ENCODE measurements around the gene SPAG6. TPM values are rescaled to one million over a fixed set of nuclear protein-coding genes. Genes with fewer than 3 reads are reported as not detected.

SPAG6 gene
- total RNA-seq, 6 experiments from 2014 or later, result not detected

GRCh38 chr10:22463255-22463654 lies 118.0 kb downstream of the SPAG6 start:
- DNase-seq, result no peak
- Mint-ChIP-seq H3K4me3 (no peak overlapping the region), H3K4me1 (ENCODE audit: low read depth) (no peaks in the 10 kb centered on the region), H3K9me3 (no peaks in the 10 kb centered on the region), H3K27ac (no peak overlapping the region), H3K36me3 (ENCODE audit: low read depth) (no peaks in the 10 kb centered on the region), H3K27me3 (ENCODE audit: insufficient read depth) (peaks cover 11% of the 10 kb centered on the region)
- no peak for TF ChIP-seq CTCF (IDR thresholded peaks at IDR 0.05)

- TF ChIP-seq CTCF (IDR thresholded peaks at IDR 0.05), result no peak
- no peaks in the 10 kb centered on the region for H3K9me3 Mint-ChIP-seq
- no peak overlapping the region for H3K27ac Mint-ChIP-seq
- no peaks in the 10 kb centered on the region for H3K36me3 Mint-ChIP-seq (ENCODE audit: low read depth)
- no peak for DNase-seq
- H3K4me3 Mint-ChIP-seq, result no peak overlapping the region
- H3K4me1 Mint-ChIP-seq (ENCODE audit: low read depth), result no peaks in the 10 kb centered on the region
- H3K27me3 Mint-ChIP-seq (ENCODE audit: insufficient read depth), result peaks cover 12% of the 10 kb centered on the region
Observed at GRCh38 chr10:22464966-22465629, 119.8 kb downstream of the SPAG6 start.

GRCh38 chr10:22466763-22467334 lies 121.6 kb downstream of the SPAG6 start:
- no peak overlapping the region for H3K27ac Mint-ChIP-seq
- DNase-seq, result no peak
- TF ChIP-seq CTCF (IDR thresholded peaks at IDR 0.05), result no peak
- no peaks in the 10 kb centered on the region for H3K9me3 Mint-ChIP-seq
- no peaks in the 10 kb centered on the region for H3K36me3 Mint-ChIP-seq (ENCODE audit: low read depth)
- H3K27me3 Mint-ChIP-seq (ENCODE audit: insufficient read depth), result peaks cover 16% of the 10 kb centered on the region
- no peaks in the 10 kb centered on the region for H3K4me1 Mint-ChIP-seq (ENCODE audit: low read depth)
- H3K4me3 Mint-ChIP-seq, result no peak overlapping the region

Other genes with a start within 250 kb of the SPAG6 start
- not detected for gene EBLN1, start 127.5 kb upstream of the SPAG6 start, total RNA-seq (2021; fragmentation: NEBNext Ultra II Directional; extraction: Animal tissue kit (Norgen Biotek cat#: 25700))
- gene COMMD3, start 29.1 kb upstream of the SPAG6 start, total RNA-seq (2021; fragmentation: NEBNext Ultra II Directional; extraction: Animal tissue kit (Norgen Biotek cat#: 25700)), result 10 to 100 TPM; 39.5 to 47.6 (median 43.8) TPM
- 10 to 100 TPM; 34.8 to 51.1 (median 42.3) TPM for gene BMI1, start 24.4 kb upstream of the SPAG6 start, total RNA-seq (2021; fragmentation: NEBNext Ultra II Directional; extraction: Animal tissue kit (Norgen Biotek cat#: 25700))

Data from HFFc6 (cell line).